ENCODE results near the gene BNC2. TPM values are rescaled to one million over a fixed set of nuclear protein-coding genes. Genes with fewer than 3 reads are reported as not detected.

The BNC2 gene
- total RNA-seq, 1 experiment from 2014 or later = 5.7 TPM

DNA sequence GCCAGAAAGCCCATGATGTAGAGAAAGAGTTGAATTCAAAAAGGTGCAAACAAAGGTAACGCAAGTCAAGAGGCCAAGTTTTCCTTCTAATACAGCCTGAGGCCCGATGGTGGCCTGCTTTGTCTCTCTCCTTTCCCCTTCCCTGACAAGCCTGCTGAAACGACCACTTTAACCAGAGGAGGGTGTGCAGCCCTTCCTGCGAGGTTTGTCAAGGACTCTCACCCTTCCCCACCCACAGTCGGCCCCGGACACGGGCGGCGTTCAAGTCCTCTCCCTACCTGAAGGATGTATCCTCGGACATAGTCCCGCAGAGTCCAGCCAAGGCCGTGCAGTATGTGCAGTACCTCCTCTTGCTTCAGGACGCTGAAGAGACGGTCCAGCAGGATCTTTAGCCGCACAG is 318.2 kb downstream of the BNC2 start:
- H3K4me1 ChIP-seq (ENCODE audit: control insufficient read depth, insufficient read depth, low read length) = no peaks in the 10 kb centered on the region
- CTCF ChIA-PET = no interaction called here
- no peak overlapping the region for H3K4me3 ChIP-seq (ENCODE audit: low read depth in 2 of 2, low read length in 2 of 2)
- BruUV-seq (replicated peaks) = no TSS peak
- DNase-seq (ENCODE audit: low read depth, low spot score) (no peak), ATAC-seq (no peak)
- H3K9me3 ChIP-seq (ENCODE audit: control insufficient read depth, insufficient read depth, low read depth, low read length) = no peaks in the 10 kb centered on the region
- no peaks in the 10 kb centered on the region for H3K27me3 ChIP-seq (ENCODE audit: control insufficient read depth, insufficient read depth, low read length)
- intact Hi-C loops (cut with micrococcal nuclease; ENCODE audit: unreplicated experiment) (no loop called here), in situ Hi-C loops (cut with HindIII; ENCODE audit: low pct_unique_long_range_greater_than_20kb, low sequenced_read_pairs) (no loop called here)
- POLR2A ChIA-PET = no interaction called here
- no peaks in the 10 kb centered on the region for H3K36me3 ChIP-seq (ENCODE audit: control insufficient read depth, insufficient read depth, low read length)
- H3K27ac ChIP-seq (ENCODE audit: low read length) = no peak overlapping the region
- no peak for TF ChIP-seq POLR2AphosphoS5 (IDR thresholded peaks at IDR 0.05; ENCODE audit: low read depth, low read length)
- TF ChIP-seq, protein P1, sequence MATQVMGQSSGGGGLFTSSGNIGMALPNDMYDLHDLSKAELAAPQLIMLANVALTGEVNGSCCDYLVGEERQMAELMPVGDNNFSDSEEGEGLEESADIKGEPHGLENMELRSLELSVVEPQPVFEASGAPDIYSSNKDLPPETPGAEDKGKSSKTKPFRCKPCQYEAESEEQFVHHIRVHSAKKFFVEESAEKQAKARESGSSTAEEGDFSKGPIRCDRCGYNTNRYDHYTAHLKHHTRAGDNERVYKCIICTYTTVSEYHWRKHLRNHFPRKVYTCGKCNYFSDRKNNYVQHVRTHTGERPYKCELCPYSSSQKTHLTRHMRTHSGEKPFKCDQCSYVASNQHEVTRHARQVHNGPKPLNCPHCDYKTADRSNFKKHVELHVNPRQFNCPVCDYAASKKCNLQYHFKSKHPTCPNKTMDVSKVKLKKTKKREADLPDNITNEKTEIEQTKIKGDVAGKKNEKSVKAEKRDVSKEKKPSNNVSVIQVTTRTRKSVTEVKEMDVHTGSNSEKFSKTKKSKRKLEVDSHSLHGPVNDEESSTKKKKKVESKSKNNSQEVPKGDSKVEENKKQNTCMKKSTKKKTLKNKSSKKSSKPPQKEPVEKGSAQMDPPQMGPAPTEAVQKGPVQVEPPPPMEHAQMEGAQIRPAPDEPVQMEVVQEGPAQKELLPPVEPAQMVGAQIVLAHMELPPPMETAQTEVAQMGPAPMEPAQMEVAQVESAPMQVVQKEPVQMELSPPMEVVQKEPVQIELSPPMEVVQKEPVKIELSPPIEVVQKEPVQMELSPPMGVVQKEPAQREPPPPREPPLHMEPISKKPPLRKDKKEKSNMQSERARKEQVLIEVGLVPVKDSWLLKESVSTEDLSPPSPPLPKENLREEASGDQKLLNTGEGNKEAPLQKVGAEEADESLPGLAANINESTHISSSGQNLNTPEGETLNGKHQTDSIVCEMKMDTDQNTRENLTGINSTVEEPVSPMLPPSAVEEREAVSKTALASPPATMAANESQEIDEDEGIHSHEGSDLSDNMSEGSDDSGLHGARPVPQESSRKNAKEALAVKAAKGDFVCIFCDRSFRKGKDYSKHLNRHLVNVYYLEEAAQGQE (IDR thresholded peaks at IDR 0.05; ENCODE audit: insufficient read depth in 1 of 2, low read depth in 2 of 2, low read length in 1 of 2) = no peak
- no peak for TF ChIP-seq SIN3A (IDR thresholded peaks at IDR 0.05; ENCODE audit: borderline replicate concordance, insufficient read depth, low read depth, low read length)
- TF ChIP-seq, protein P2, sequence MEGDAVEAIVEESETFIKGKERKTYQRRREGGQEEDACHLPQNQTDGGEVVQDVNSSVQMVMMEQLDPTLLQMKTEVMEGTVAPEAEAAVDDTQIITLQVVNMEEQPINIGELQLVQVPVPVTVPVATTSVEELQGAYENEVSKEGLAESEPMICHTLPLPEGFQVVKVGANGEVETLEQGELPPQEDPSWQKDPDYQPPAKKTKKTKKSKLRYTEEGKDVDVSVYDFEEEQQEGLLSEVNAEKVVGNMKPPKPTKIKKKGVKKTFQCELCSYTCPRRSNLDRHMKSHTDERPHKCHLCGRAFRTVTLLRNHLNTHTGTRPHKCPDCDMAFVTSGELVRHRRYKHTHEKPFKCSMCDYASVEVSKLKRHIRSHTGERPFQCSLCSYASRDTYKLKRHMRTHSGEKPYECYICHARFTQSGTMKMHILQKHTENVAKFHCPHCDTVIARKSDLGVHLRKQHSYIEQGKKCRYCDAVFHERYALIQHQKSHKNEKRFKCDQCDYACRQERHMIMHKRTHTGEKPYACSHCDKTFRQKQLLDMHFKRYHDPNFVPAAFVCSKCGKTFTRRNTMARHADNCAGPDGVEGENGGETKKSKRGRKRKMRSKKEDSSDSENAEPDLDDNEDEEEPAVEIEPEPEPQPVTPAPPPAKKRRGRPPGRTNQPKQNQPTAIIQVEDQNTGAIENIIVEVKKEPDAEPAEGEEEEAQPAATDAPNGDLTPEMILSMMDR (IDR thresholded peaks at IDR 0.05) = no peak
- no peak for TF ChIP-seq TCF7L2 (IDR thresholded peaks at IDR 0.05; ENCODE audit: low read depth, low read length)

DNA sequence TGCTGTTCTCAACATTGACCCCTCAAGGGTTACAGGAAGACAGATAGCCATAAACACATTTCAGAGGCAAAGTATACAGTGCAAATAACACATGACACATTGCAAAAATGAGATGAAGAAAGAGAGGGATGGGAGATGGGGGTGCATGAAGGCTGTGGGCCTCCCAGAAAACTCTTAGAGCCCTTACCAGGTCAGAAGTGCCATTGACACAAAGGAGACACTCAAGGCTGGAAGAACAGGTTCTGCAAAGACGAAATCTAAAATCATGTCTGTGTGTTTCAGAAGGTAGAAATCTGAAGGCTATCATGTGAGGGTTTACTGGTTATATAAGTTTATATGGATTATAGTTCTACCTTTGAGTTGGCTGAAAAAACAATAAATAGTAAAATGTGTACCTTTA is 318.8 kb downstream of the BNC2 start:
- no peaks in the 10 kb centered on the region for H3K4me1 ChIP-seq (ENCODE audit: control insufficient read depth, insufficient read depth, low read length)

More for the DNA sequence above, 318.8 kb downstream of the BNC2 start:
- intact Hi-C loops (cut with micrococcal nuclease; ENCODE audit: unreplicated experiment) (no loop called here), in situ Hi-C loops (cut with HindIII; ENCODE audit: low pct_unique_long_range_greater_than_20kb, low sequenced_read_pairs) (no loop called here)
- Histone ChIP-seq H3K27me3 (ENCODE audit: control insufficient read depth, insufficient read depth, low read length) (no peaks in the 10 kb centered on the region), H3K27ac (ENCODE audit: low read length) (no peak overlapping the region), H3K9me3 (ENCODE audit: control insufficient read depth, insufficient read depth, low read depth, low read length) (no peaks in the 10 kb centered on the region), H3K4me3 (ENCODE audit: low read depth in 2 of 2, low read length in 2 of 2) (no peak overlapping the region), H3K36me3 (ENCODE audit: control insufficient read depth, insufficient read depth, low read length) (no peaks in the 10 kb centered on the region)
- TF ChIP-seq TCF7L2 (IDR thresholded peaks at IDR 0.05; ENCODE audit: low read depth, low read length) (no peak), SIN3A (IDR thresholded peaks at IDR 0.05; ENCODE audit: borderline replicate concordance, insufficient read depth, low read depth, low read length) (no peak)
- TF ChIP-seq, protein P1 (IDR thresholded peaks at IDR 0.05; ENCODE audit: insufficient read depth in 1 of 2, low read depth in 2 of 2, low read length in 1 of 2) = no peak
- TF ChIP-seq, protein P2 (IDR thresholded peaks at IDR 0.05) = no peak
- ATAC-seq (no peak), DNase-seq (ENCODE audit: low read depth, low spot score) (no peak)
- CTCF ChIA-PET = no interaction called here
- POLR2A ChIA-PET = no interaction called here
- no TSS peak for BruUV-seq (replicated peaks)

Measured in Panc1 (cell line).